Esophagus muscularis mucosa (tissue), 4 donors: Measurements from ENCODE around the gene CCL8. TPM values are rescaled to one million over a fixed set of nuclear protein-coding genes. Genes with fewer than 3 reads are reported as not detected.

Experiments
- DNase-seq: peaks from one replicate; pipeline ENCODE4 v3.0.0-alpha.2; 2017; ENCODE audit errors: extremely low spot score
- H3K27ac ChIP-seq, 4 donors: fragments of 200-600 bp; sonication (generic); replicated peaks in 1 of 4; 1 replicate in 3 of 4; 2 replicates in 1 of 4; pipeline ENCODE4 v1.5.1; 2016 to 2019; ENCODE audit warnings: mild to moderate bottlenecking in 1 of 4
- H3K27me3 ChIP-seq, 4 donors: fragments of 200-600 bp; sonication (generic); one replicate each; pipeline versions ENCODE4 v1.5.1 to v1.6.0; 2016 to 2019
- H3K36me3 ChIP-seq, 4 donors: fragments of 200-600 bp; sonication (generic); one replicate each; pipeline ENCODE4 v1.5.1; 2016 to 2019
- H3K4me1 ChIP-seq, 4 donors: fragments of 200-600 bp; sonication (generic); one replicate each; pipeline ENCODE4 v1.5.1; 2016 to 2019
- H3K4me3 ChIP-seq, 4 donors: fragments of 200-600 bp; sonication (generic); 1 replicate in 2 of 4; 2 replicates in 2 of 4; pipeline ENCODE4 v1.5.1; 2016 to 2019; ENCODE audit warnings: mild to moderate bottlenecking in 4 of 4, moderate library complexity in 1 of 4
- H3K9me3 ChIP-seq, 4 donors: fragments of 200-600 bp; sonication (generic); 1 replicate in 3 of 4; 2 replicates in 1 of 4; pipeline ENCODE4 v1.5.1; 2016 to 2019
- EP300 ChIP-seq: sonication (generic); formaldehyde crosslinking; IDR thresholded peaks from one replicate; pipeline ENCODE4 v1.6.1; 2017; ENCODE audit warnings: antibody characterized with exemption
- POLR2A ChIP-seq: fragments of 450-650 bp; IDR thresholded peaks from one replicate; pipeline ENCODE4 v1.6.1; 2017; ENCODE audit warnings: antibody characterized with exemption, moderate library complexity, mild to moderate bottlenecking, low read depth
- POLR2AphosphoS5 ChIP-seq, 2 donors: sonication (generic); formaldehyde crosslinking; IDR thresholded peaks; one replicate each; pipeline ENCODE4 v1.6.1; 2017; ENCODE audit warnings: antibody characterized with exemption in 2 of 2
- WGBS: methylation state at CpG from one replicate; pipeline ENCODE4 v1.1.5; 2018; 5-methylcytosine and 5-hydroxymethylcytosine counted together
- intact Hi-C: fragments of 100-400 bp; cut with DNase I; formaldehyde crosslinking; loops from one replicate; pipeline ENCODE4 v1.15.1; 2023
- total RNA-seq, 4 donors: library from RNA; depleted of rRNA; stranded (reverse); fragments of >200 nt; gene quantifications; one replicate each; pipeline versions ENCODE4 v1.1.0 to v1.2.1, GENCODE V29; 2016
- TF ChIP-seq, protein P1 (sequence below), 3 experiments: fragments of 200-600 bp in 2 of 3; fragments of 450-650 bp in 1 of 3; sonication (generic) in 2 of 3; IDR thresholded peaks; one replicate each; pipeline ENCODE4 v1.5.1; 2017 to 2019; ENCODE audit warnings: antibody characterized with exemption in 3 of 3, mild to moderate bottlenecking in 2 of 3, moderate library complexity in 1 of 3

The CCL8 gene
- total RNA-seq, 4 donors from 2014 or later: 2.0 TPM; not detected in 3

DNA sequence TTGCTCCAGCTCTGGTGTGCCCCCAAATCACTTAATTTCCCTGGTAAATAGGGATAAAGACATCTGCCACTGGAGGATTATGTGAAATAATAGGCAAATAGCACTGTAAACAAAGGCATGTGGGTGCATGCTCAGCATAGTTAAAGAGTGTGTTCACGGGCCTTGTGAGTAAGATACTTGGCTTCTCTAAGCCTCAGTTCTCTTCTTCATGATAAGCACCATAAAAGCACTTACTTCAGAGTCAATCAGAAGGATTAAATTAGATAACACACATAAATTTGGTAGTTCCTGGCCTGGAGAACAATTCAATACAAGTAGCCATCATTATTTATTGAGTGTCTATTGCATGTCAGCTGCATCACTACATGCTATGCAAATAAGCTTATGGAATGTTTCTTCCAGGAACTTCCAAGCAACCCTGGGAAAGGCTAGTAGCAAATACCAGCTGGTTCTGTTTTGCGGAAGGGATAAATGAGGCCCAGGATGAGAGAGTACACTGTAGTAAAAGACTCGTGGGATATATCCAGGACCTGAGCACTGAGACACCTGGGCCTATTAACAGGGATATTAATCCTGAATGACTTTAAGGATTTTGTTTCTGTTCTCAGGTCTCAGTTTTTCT lies 19.2 kb upstream of the CCL8 start:
- H3K4me3 ChIP-seq: no peak overlapping the region
- no peak for DNase-seq
- H3K4me1 ChIP-seq: peaks cover 6 to 27% (median 18%) of the 10 kb centered on the region in 4 donors
- no peaks in the 10 kb centered on the region for H3K9me3 ChIP-seq
- intact Hi-C loops: no loop called here
- H3K27me3 ChIP-seq: no peaks in the 10 kb centered on the region
- H3K36me3 ChIP-seq: no peaks in the 10 kb centered on the region
- H3K27ac ChIP-seq: peak overlapping the region in 1 of 4 donors; percentile 7
- WGBS: 73% methylated on average over 3 of the region's 3 CpGs
- TF ChIP-seq POLR2AphosphoS5 (IDR thresholded peaks at IDR 0.05) (peak in 1 of 2 donors; percentile 21), EP300 (no peak), POLR2A (no peak)
- TF ChIP-seq, protein P1, sequence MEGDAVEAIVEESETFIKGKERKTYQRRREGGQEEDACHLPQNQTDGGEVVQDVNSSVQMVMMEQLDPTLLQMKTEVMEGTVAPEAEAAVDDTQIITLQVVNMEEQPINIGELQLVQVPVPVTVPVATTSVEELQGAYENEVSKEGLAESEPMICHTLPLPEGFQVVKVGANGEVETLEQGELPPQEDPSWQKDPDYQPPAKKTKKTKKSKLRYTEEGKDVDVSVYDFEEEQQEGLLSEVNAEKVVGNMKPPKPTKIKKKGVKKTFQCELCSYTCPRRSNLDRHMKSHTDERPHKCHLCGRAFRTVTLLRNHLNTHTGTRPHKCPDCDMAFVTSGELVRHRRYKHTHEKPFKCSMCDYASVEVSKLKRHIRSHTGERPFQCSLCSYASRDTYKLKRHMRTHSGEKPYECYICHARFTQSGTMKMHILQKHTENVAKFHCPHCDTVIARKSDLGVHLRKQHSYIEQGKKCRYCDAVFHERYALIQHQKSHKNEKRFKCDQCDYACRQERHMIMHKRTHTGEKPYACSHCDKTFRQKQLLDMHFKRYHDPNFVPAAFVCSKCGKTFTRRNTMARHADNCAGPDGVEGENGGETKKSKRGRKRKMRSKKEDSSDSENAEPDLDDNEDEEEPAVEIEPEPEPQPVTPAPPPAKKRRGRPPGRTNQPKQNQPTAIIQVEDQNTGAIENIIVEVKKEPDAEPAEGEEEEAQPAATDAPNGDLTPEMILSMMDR (IDR thresholded peaks at IDR 0.05): no peak

GRCh38 chr17:34300652-34301370 lies 18.4 kb upstream of the CCL8 start:
- no peak for DNase-seq
- H3K9me3 ChIP-seq: no peaks in the 10 kb centered on the region
- H3K36me3 ChIP-seq: no peaks in the 10 kb centered on the region
- intact Hi-C loops: no loop called here
- peak overlapping the region in 3 of 4 donors; percentile 20 to 27 (median 23) for H3K27ac ChIP-seq
- WGBS: 57% methylated on average over 3 of the region's 3 CpGs
- H3K4me1 ChIP-seq: peaks cover 6 to 30% (median 19%) of the 10 kb centered on the region in 4 donors
- no peak overlapping the region for H3K4me3 ChIP-seq
- TF ChIP-seq POLR2AphosphoS5 (IDR thresholded peaks at IDR 0.05) (no peak), POLR2A (no peak), EP300 (no peak)
- TF ChIP-seq, protein P1 (IDR thresholded peaks at IDR 0.05): no peak
- H3K27me3 ChIP-seq: no peaks in the 10 kb centered on the region

GRCh38 chr17:34301986-34302385 lies 17.2 kb upstream of the CCL8 start:
- Histone ChIP-seq H3K9me3 (no peaks in the 10 kb centered on the region), H3K36me3 (no peaks in the 10 kb centered on the region), H3K4me1 (peaks cover 18 to 41% (median 31%) of the 10 kb centered on the region in 4 donors), H3K27ac (no peak overlapping the region), H3K27me3 (no peaks in the 10 kb centered on the region), H3K4me3 (no peak overlapping the region)
- WGBS: 48% methylated on average over 2 of the region's 2 CpGs
- TF ChIP-seq EP300 (no peak), POLR2A (no peak)
- TF ChIP-seq, protein P1 (IDR thresholded peaks at IDR 0.05): no peak
- intact Hi-C loops: no loop called here
- no peak for DNase-seq

DNA sequence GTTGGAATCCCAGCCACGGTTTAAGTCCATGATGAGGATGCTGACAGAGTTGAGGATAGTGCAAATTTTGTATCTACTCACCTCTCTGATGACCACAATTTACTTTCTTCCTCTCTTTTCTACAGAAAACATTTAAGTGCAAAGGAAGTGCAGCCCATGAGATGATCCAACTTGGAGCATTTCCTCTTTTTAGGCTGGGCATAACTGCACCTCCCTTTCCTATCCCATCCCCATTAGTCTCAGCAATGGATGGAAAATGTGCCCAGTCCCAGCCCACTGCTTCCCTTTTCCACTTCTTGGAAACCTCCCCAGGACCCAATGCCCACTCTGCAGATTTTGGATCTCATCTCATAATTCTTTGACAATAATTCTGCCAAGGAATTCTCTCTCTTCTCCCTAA lies 16.6 kb upstream of the CCL8 start:
- intact Hi-C loops: no loop called here

More for the DNA sequence above, 16.6 kb upstream of the CCL8 start:
- no peaks in the 10 kb centered on the region for H3K9me3 ChIP-seq
- no peaks in the 10 kb centered on the region for H3K27me3 ChIP-seq
- H3K4me1 ChIP-seq: peaks cover 24 to 48% (median 35%) of the 10 kb centered on the region in 4 donors
- no peak overlapping the region for H3K4me3 ChIP-seq
- DNase-seq: no peak
- no peaks in the 10 kb centered on the region for H3K36me3 ChIP-seq
- H3K27ac ChIP-seq: no peak overlapping the region
- TF ChIP-seq EP300: no peak
- TF ChIP-seq POLR2AphosphoS5 (IDR thresholded peaks at IDR 0.05): no peak
- no peak for TF ChIP-seq POLR2A
- TF ChIP-seq, protein P1 (IDR thresholded peaks at IDR 0.05): no peak
- WGBS: 81% methylated on average over 1 of the region's 1 CpG
